ENCODE results near the gene VCX2. TPM values are rescaled to one million over a fixed set of nuclear protein-coding genes. Genes with fewer than 3 reads are reported as not detected.

Gene VCX2
- total RNA-seq, 1 donor from 2014 or later: not detected

DNA sequence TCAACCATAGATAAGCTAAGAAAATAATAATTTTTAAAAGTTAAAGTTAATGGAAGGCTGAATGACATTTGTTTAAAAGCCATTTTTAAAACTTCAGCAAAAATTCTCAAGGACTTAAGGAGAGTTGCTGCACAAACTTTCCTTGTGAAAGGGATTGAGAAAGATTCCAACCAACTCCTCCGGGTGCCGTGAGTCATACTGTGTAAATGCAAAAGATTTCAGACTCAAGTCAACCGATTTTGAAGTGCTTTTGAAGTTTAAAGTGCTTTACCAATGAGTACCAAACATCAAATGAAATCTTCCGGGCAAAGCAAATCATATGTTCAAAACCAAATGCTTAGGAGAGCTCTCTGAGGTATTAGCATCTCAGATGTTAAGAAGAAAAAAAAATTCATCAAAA, 31.4 kb downstream of the VCX2 start:
- H3K27ac Mint-ChIP-seq: no peak overlapping the region
- H3K9me3 Mint-ChIP-seq (ENCODE audit: low read depth): peaks cover under 1% of the 10 kb centered on the region
- no peaks in the 10 kb centered on the region for H3K4me1 Mint-ChIP-seq (ENCODE audit: low read depth)
- no peak for DNase-seq (ENCODE audit: low spot score, unreplicated experiment)
- H3K4me3 Mint-ChIP-seq (ENCODE audit: low read depth): no peak overlapping the region
- TF ChIP-seq, protein P1, sequence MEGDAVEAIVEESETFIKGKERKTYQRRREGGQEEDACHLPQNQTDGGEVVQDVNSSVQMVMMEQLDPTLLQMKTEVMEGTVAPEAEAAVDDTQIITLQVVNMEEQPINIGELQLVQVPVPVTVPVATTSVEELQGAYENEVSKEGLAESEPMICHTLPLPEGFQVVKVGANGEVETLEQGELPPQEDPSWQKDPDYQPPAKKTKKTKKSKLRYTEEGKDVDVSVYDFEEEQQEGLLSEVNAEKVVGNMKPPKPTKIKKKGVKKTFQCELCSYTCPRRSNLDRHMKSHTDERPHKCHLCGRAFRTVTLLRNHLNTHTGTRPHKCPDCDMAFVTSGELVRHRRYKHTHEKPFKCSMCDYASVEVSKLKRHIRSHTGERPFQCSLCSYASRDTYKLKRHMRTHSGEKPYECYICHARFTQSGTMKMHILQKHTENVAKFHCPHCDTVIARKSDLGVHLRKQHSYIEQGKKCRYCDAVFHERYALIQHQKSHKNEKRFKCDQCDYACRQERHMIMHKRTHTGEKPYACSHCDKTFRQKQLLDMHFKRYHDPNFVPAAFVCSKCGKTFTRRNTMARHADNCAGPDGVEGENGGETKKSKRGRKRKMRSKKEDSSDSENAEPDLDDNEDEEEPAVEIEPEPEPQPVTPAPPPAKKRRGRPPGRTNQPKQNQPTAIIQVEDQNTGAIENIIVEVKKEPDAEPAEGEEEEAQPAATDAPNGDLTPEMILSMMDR (IDR thresholded peaks at IDR 0.05; ENCODE audit: unreplicated experiment): no peak
- no peaks in the 10 kb centered on the region for H3K36me3 Mint-ChIP-seq (ENCODE audit: insufficient read depth)
- H3K27me3 Mint-ChIP-seq: no peaks in the 10 kb centered on the region

DNA sequence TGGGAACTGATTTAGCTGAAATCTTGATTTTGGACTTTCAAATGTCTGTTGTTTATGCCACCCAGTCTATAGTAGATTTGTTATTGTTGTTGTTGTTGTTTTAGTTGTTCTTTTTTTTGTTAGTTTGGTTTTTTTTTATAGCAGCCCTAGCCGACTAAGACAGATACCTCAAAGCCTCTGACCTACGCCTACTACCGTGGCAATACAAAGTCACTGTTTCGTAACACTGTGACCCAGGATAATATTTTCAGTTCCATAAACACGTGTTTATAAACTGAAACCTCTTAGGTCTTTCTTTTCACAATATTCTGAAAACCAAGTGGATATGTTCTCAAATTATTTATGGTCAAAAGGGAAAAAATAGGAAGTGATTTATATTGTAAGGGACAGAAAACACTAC, 32.8 kb downstream of the VCX2 start:
- Mint-ChIP-seq H3K4me1 (ENCODE audit: low read depth) (no peaks in the 10 kb centered on the region), H3K4me3 (ENCODE audit: low read depth) (no peak overlapping the region), H3K36me3 (ENCODE audit: insufficient read depth) (no peaks in the 10 kb centered on the region), H3K27ac (no peak overlapping the region), H3K27me3 (no peaks in the 10 kb centered on the region), H3K9me3 (ENCODE audit: low read depth) (peaks cover 2% of the 10 kb centered on the region)
- no peak for DNase-seq (ENCODE audit: low spot score, unreplicated experiment)
- TF ChIP-seq, protein P1 (IDR thresholded peaks at IDR 0.05; ENCODE audit: unreplicated experiment): no peak

DNA sequence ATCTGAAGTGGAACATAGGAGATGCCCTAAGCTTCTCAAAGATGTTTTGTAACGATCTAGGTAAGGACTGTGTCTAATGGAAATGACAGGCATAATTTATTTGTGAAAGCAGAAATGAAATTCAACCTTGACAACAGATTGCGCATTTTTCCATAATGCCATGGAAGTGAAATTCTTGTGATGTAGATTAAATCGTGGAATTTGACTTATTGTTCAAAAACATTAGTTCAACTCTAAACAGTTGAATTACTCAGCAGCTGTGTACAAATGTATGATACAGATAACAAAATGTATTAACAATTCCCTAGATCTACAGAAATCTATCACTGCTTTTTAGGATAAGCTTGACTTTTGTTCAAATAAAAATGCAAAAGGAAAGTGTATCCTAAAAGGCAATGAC, 44.4 kb downstream of the VCX2 start:
- Mint-ChIP-seq H3K27ac (no peak overlapping the region), H3K36me3 (ENCODE audit: insufficient read depth) (no peaks in the 10 kb centered on the region), H3K4me1 (ENCODE audit: low read depth) (peaks cover 18% of the 10 kb centered on the region), H3K4me3 (ENCODE audit: low read depth) (no peak overlapping the region), H3K27me3 (peaks cover 5% of the 10 kb centered on the region), H3K9me3 (ENCODE audit: low read depth) (no peaks in the 10 kb centered on the region)
- TF ChIP-seq, protein P1 (IDR thresholded peaks at IDR 0.05; ENCODE audit: unreplicated experiment): no peak
- no peak for DNase-seq (ENCODE audit: low spot score, unreplicated experiment)

DNA sequence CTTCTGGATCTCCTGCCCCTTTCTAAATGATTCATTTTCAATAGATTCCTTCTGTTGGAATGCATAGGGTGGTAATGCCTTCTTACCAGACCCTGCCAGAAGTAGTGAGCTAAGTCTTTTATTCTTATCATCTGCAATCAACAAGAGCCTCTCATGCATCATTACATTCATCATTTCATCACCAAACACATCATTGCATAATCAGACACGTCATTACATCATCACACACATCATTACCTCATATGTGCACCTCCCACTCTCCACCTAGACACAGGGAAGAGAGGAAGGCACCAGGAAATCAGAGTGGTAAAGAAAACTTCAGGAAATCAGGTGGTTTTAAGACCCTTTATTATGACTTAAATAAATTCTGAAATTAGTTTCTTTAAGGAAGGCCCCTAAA, 45.0 kb downstream of the VCX2 start:
- H3K36me3 Mint-ChIP-seq (ENCODE audit: insufficient read depth): no peaks in the 10 kb centered on the region
- DNase-seq (ENCODE audit: low spot score, unreplicated experiment): no peak
- peaks cover 18% of the 10 kb centered on the region for H3K4me1 Mint-ChIP-seq (ENCODE audit: low read depth)
- peaks cover 5% of the 10 kb centered on the region for H3K27me3 Mint-ChIP-seq
- TF ChIP-seq, protein P1 (IDR thresholded peaks at IDR 0.05; ENCODE audit: unreplicated experiment): no peak
- no peak overlapping the region for H3K27ac Mint-ChIP-seq
- H3K9me3 Mint-ChIP-seq (ENCODE audit: low read depth): no peaks in the 10 kb centered on the region
- no peak overlapping the region for H3K4me3 Mint-ChIP-seq (ENCODE audit: low read depth)

DNA sequence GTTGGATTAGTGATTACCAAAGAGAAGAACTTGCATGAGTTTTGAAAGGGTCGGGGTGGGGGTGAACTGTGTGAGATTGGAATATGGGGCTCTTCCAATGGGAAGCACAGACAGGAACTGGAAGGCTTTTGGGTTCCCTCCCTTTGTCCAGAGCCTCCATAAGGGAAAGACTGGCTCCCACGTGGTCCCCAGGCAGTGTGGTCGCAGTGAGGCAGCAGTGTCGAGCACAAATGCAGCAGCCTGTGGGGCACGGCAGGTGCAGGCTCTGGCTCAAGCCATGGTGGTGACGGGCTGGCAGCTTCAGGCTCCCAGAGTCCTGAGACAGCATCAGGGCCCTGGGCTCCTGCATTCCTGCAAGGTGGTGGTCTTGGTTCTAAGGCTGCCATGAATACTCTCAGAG, 45.5 kb downstream of the VCX2 start:
- no peak overlapping the region for H3K27ac Mint-ChIP-seq
- H3K4me3 Mint-ChIP-seq (ENCODE audit: low read depth): no peak overlapping the region
- DNase-seq (ENCODE audit: low spot score, unreplicated experiment): no peak
- TF ChIP-seq, protein P1 (IDR thresholded peaks at IDR 0.05; ENCODE audit: unreplicated experiment): no peak
- H3K27me3 Mint-ChIP-seq: peaks cover 5% of the 10 kb centered on the region
- peaks cover 18% of the 10 kb centered on the region for H3K4me1 Mint-ChIP-seq (ENCODE audit: low read depth)
- H3K36me3 Mint-ChIP-seq (ENCODE audit: insufficient read depth): no peaks in the 10 kb centered on the region
- no peaks in the 10 kb centered on the region for H3K9me3 Mint-ChIP-seq (ENCODE audit: low read depth)

Measured in progenitor cell of endocrine pancreas (in vitro differentiated cells).